Measurements from ENCODE around the gene TIGD2.

The TIGD2 gene

GRCh38 chr4:89072921-89073320 is 38.4 kb upstream of the TIGD2 start:
- no peak for TF ChIP-seq CTCF (IDR thresholded peaks at IDR 0.05; ENCODE audit: borderline replicate concordance, insufficient read depth, low read depth, low read length)
- no peak overlapping the region for H3K4me3 ChIP-seq (ENCODE audit: low read depth, low read length)

DNA sequence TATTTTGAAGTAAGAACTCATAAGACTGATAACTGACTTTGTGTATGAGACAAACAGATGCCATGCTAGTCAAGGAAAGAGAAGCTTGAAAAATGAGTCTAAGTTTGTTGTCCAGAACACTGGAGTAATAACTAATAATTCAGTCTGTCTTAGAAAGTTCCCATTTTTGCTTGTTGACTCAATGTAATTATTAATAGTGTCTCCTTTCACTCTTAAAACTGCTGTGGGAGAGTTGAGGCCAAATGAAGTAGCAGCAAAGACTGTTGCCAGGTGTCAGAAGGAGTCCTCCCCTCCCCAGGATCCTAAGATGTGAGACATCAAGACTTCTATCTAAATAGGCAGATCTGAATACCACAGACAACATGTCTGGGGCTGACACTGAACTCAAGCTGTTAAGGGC is 33.6 kb upstream of the TIGD2 start:
- no peak for TF ChIP-seq CTCF (IDR thresholded peaks at IDR 0.05; ENCODE audit: borderline replicate concordance, insufficient read depth, low read depth, low read length)
- H3K4me3 ChIP-seq (ENCODE audit: low read depth, low read length), result no peak overlapping the region

GRCh38 chr4:89078300-89078699 is 33.0 kb upstream of the TIGD2 start:
- TF ChIP-seq CTCF (IDR thresholded peaks at IDR 0.05; ENCODE audit: borderline replicate concordance, insufficient read depth, low read depth, low read length), result no peak

DNA sequence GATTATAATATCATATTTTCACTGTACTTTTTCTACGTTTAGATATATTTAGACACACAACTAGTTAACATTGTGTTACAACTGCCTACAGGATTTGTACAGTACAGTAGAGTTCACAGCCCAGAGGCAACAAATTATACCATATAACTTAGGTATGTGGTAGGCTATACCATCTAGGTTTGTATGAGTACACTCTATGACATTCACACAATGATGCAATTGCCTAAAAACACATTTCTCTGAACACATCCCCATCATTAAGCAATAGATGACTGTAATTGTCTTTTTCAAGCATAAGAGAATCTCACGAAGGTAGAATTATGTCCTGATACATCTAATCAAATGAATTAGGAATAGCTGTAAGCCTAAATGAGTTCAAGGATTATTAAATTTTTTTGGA is 12.3 kb upstream of the TIGD2 start:
- no peak for TF ChIP-seq CTCF (IDR thresholded peaks at IDR 0.05; ENCODE audit: borderline replicate concordance, insufficient read depth, low read depth, low read length)
- H3K4me3 ChIP-seq (ENCODE audit: low read depth, low read length), result no peak overlapping the region

More at GRCh38 chr4:89078300-89078699, 33.0 kb upstream of the TIGD2 start:
- no peak overlapping the region for H3K4me3 ChIP-seq (ENCODE audit: low read depth, low read length)

DNA sequence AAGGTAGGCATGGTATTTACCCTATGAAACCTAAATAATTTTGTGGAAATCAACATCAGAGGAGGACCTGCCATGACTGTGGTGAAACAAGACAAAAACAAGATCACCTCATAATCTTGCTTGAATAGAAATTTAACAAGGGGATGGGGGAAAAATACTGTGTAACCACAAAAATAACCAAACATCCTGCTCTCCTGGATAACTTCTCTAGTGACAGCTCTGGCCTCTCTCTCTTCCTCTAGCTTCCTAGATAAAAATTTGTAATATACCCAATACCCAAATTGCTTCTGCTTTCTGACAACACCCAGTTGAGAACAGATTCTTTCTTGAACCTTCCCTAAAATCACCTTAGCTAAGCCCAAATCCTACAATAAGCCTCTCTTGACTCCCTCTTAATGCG is 11.9 kb upstream of the TIGD2 start:
- TF ChIP-seq CTCF (IDR thresholded peaks at IDR 0.05; ENCODE audit: borderline replicate concordance, insufficient read depth, low read depth, low read length), result no peak
- no peak overlapping the region for H3K4me3 ChIP-seq (ENCODE audit: low read depth, low read length)

- no peak for TF ChIP-seq CTCF (IDR thresholded peaks at IDR 0.05; ENCODE audit: borderline replicate concordance, insufficient read depth, low read depth, low read length)
- no peak overlapping the region for H3K4me3 ChIP-seq (ENCODE audit: low read depth, low read length)
These were observed 10.5 kb upstream of the TIGD2 start for GRCh38 chr4:89100853-89101252.

GRCh38 chr4:89101256-89102161 is 9.8 kb upstream of the TIGD2 start:
- no peak for TF ChIP-seq CTCF (IDR thresholded peaks at IDR 0.05; ENCODE audit: borderline replicate concordance, insufficient read depth, low read depth, low read length)
- no peak overlapping the region for H3K4me3 ChIP-seq (ENCODE audit: low read depth, low read length)

Data from GM12875 (cell line).